ENCODE data around the gene TLCD1.

Gene TLCD1

GRCh38 chr17:28702026-28702751 is 23.8 kb downstream of the TLCD1 start:
- Histone ChIP-seq H3K79me2 (ENCODE audit: control insufficient read depth, insufficient read depth, low read length) (no peaks in the 10 kb centered on the region), H2AK5ac (ENCODE audit: low read length) (no peak overlapping the region), H4K8ac (ENCODE audit: low read depth, low read length) (no peak overlapping the region), H3K4ac (ENCODE audit: low read depth, low read length) (no peak overlapping the region), H3K4me3 (ENCODE audit: low read length) (no peak overlapping the region), H3K56ac (ENCODE audit: low read length) (no peak overlapping the region), H3K18ac (ENCODE audit: low read length) (no peak overlapping the region), H3K4me2 (ENCODE audit: low read length) (no peak overlapping the region), H3K27ac (ENCODE audit: low read depth, low read length) (no peak overlapping the region), H2BK15ac (replicated peaks; ENCODE audit: low read depth) (no peak overlapping the region), H3K23ac (ENCODE audit: low read length) (no peak overlapping the region), H4K5ac (ENCODE audit: low read length) (no peak overlapping the region), H3K36me3 (ENCODE audit: control insufficient read depth, insufficient read depth, low read length) (peaks cover 32% of the 10 kb centered on the region), H2BK5ac (ENCODE audit: low read length) (no peak overlapping the region), H3K79me1 (ENCODE audit: low read length) (no peaks in the 10 kb centered on the region), H3K27me3 (ENCODE audit: insufficient read depth, low read length, poor library complexity) (no peaks in the 10 kb centered on the region), H3K9ac (ENCODE audit: low read length) (no peak overlapping the region), H3K4me1 (ENCODE audit: control insufficient read depth, low read depth, low read length) (no peaks in the 10 kb centered on the region), H2BK120ac (ENCODE audit: low read depth, low read length) (no peak overlapping the region)
- no peak for DNase-seq
- WGBS (ENCODE audit: extremely low coverage, insufficient coverage, low lambda C conversion rate), result no CpG with 5 or more reads among the region's 10 CpGs

- no peak overlapping the region for H2BK15ac ChIP-seq (replicated peaks; ENCODE audit: low read depth)
- no peaks in the 10 kb centered on the region for H3K4me1 ChIP-seq (ENCODE audit: control insufficient read depth, low read depth, low read length)
- no peak overlapping the region for H3K18ac ChIP-seq (ENCODE audit: low read length)
- H3K36me3 ChIP-seq (ENCODE audit: control insufficient read depth, insufficient read depth, low read length), result peaks cover 37% of the 10 kb centered on the region
- H2BK120ac ChIP-seq (ENCODE audit: low read depth, low read length), result no peak overlapping the region
- H3K27me3 ChIP-seq (ENCODE audit: insufficient read depth, low read length, poor library complexity), result no peaks in the 10 kb centered on the region
- WGBS (ENCODE audit: extremely low coverage, insufficient coverage, low lambda C conversion rate), result no CpG with 5 or more reads among the region's 10 CpGs
- no peak overlapping the region for H3K4ac ChIP-seq (ENCODE audit: low read depth, low read length)
- H3K27ac ChIP-seq (ENCODE audit: low read depth, low read length), result no peak overlapping the region
- H4K5ac ChIP-seq (ENCODE audit: low read length), result no peak overlapping the region
- H3K56ac ChIP-seq (ENCODE audit: low read length), result no peak overlapping the region
- no peak for DNase-seq
- no peak overlapping the region for H4K8ac ChIP-seq (ENCODE audit: low read depth, low read length)
- no peak overlapping the region for H3K9ac ChIP-seq (ENCODE audit: low read length)
- H3K79me2 ChIP-seq (ENCODE audit: control insufficient read depth, insufficient read depth, low read length), result no peaks in the 10 kb centered on the region
- H3K4me3 ChIP-seq (ENCODE audit: low read length), result no peak overlapping the region
- no peaks in the 10 kb centered on the region for H3K79me1 ChIP-seq (ENCODE audit: low read length)
- no peak overlapping the region for H3K23ac ChIP-seq (ENCODE audit: low read length)
- no peak overlapping the region for H2AK5ac ChIP-seq (ENCODE audit: low read length)
- no peak overlapping the region for H3K4me2 ChIP-seq (ENCODE audit: low read length)
- no peak overlapping the region for H2BK5ac ChIP-seq (ENCODE audit: low read length)
Measured at GRCh38 chr17:28700830-28701492, 25.1 kb downstream of the TLCD1 start.

GRCh38 chr17:28700278-28700677 is 25.8 kb downstream of the TLCD1 start:
- peaks cover 40% of the 10 kb centered on the region for H3K36me3 ChIP-seq (ENCODE audit: control insufficient read depth, insufficient read depth, low read length)
- WGBS (ENCODE audit: extremely low coverage, insufficient coverage, low lambda C conversion rate), result no CpG with 5 or more reads among the region's 8 CpGs

GRCh38 chr17:28698253-28698941 is 27.6 kb downstream of the TLCD1 start:
- no peak overlapping the region for H3K4me3 ChIP-seq (ENCODE audit: low read length)
- H3K27ac ChIP-seq (ENCODE audit: low read depth, low read length), result no peak overlapping the region
- H3K4me2 ChIP-seq (ENCODE audit: low read length), result no peak overlapping the region
- H3K79me1 ChIP-seq (ENCODE audit: low read length), result no peaks in the 10 kb centered on the region
- peaks cover 46% of the 10 kb centered on the region for H3K36me3 ChIP-seq (ENCODE audit: control insufficient read depth, insufficient read depth, low read length)
- DNase-seq, result no peak
- no peak overlapping the region for H3K4ac ChIP-seq (ENCODE audit: low read depth, low read length)
- no peak overlapping the region for H4K8ac ChIP-seq (ENCODE audit: low read depth, low read length)
- no peak overlapping the region for H4K5ac ChIP-seq (ENCODE audit: low read length)
- H3K9ac ChIP-seq (ENCODE audit: low read length), result no peak overlapping the region
- no peak overlapping the region for H3K18ac ChIP-seq (ENCODE audit: low read length)
- H3K56ac ChIP-seq (ENCODE audit: low read length), result no peak overlapping the region
- no peak overlapping the region for H2AK5ac ChIP-seq (ENCODE audit: low read length)
- no CpG with 5 or more reads among the region's 6 CpGs for WGBS (ENCODE audit: extremely low coverage, insufficient coverage, low lambda C conversion rate)
- H3K4me1 ChIP-seq (ENCODE audit: control insufficient read depth, low read depth, low read length), result no peaks in the 10 kb centered on the region
- H2BK120ac ChIP-seq (ENCODE audit: low read depth, low read length), result no peak overlapping the region
- no peak overlapping the region for H2BK5ac ChIP-seq (ENCODE audit: low read length)
- H3K79me2 ChIP-seq (ENCODE audit: control insufficient read depth, insufficient read depth, low read length), result no peaks in the 10 kb centered on the region
- H3K27me3 ChIP-seq (ENCODE audit: insufficient read depth, low read length, poor library complexity), result no peaks in the 10 kb centered on the region
- no peak overlapping the region for H2BK15ac ChIP-seq (replicated peaks; ENCODE audit: low read depth)
- no peak overlapping the region for H3K23ac ChIP-seq (ENCODE audit: low read length)

More at GRCh38 chr17:28700278-28700677, 25.8 kb downstream of the TLCD1 start:
- no peak overlapping the region for H3K27ac ChIP-seq (ENCODE audit: low read depth, low read length)
- H3K79me1 ChIP-seq (ENCODE audit: low read length), result no peaks in the 10 kb centered on the region
- H3K79me2 ChIP-seq (ENCODE audit: control insufficient read depth, insufficient read depth, low read length), result no peaks in the 10 kb centered on the region
- H2BK120ac ChIP-seq (ENCODE audit: low read depth, low read length), result no peak overlapping the region
- no peak overlapping the region for H2AK5ac ChIP-seq (ENCODE audit: low read length)
- H4K5ac ChIP-seq (ENCODE audit: low read length), result no peak overlapping the region
- H2BK15ac ChIP-seq (replicated peaks; ENCODE audit: low read depth), result no peak overlapping the region
- no peak overlapping the region for H3K4ac ChIP-seq (ENCODE audit: low read depth, low read length)
- H3K4me3 ChIP-seq (ENCODE audit: low read length), result no peak overlapping the region
- no peak for DNase-seq
- H4K8ac ChIP-seq (ENCODE audit: low read depth, low read length), result no peak overlapping the region
- no peak overlapping the region for H3K23ac ChIP-seq (ENCODE audit: low read length)
- H3K9ac ChIP-seq (ENCODE audit: low read length), result no peak overlapping the region
- no peak overlapping the region for H3K56ac ChIP-seq (ENCODE audit: low read length)
- no peaks in the 10 kb centered on the region for H3K27me3 ChIP-seq (ENCODE audit: insufficient read depth, low read length, poor library complexity)
- no peak overlapping the region for H3K18ac ChIP-seq (ENCODE audit: low read length)
- H3K4me2 ChIP-seq (ENCODE audit: low read length), result no peak overlapping the region
- no peak overlapping the region for H2BK5ac ChIP-seq (ENCODE audit: low read length)
- no peaks in the 10 kb centered on the region for H3K4me1 ChIP-seq (ENCODE audit: control insufficient read depth, low read depth, low read length)

GRCh38 chr17:28693869-28694268 is 32.2 kb downstream of the TLCD1 start:
- no peak overlapping the region for H2BK120ac ChIP-seq (ENCODE audit: low read depth, low read length)
- H4K5ac ChIP-seq (ENCODE audit: low read length), result no peak overlapping the region
- no peak overlapping the region for H2BK15ac ChIP-seq (replicated peaks; ENCODE audit: low read depth)
- no peak overlapping the region for H3K23ac ChIP-seq (ENCODE audit: low read length)
- H3K79me1 ChIP-seq (ENCODE audit: low read length), result no peaks in the 10 kb centered on the region
- no peaks in the 10 kb centered on the region for H3K27me3 ChIP-seq (ENCODE audit: insufficient read depth, low read length, poor library complexity)
- H3K4ac ChIP-seq (ENCODE audit: low read depth, low read length), result no peak overlapping the region
- no peaks in the 10 kb centered on the region for H3K79me2 ChIP-seq (ENCODE audit: control insufficient read depth, insufficient read depth, low read length)
- H2AK5ac ChIP-seq (ENCODE audit: low read length), result no peak overlapping the region
- no peak overlapping the region for H3K9ac ChIP-seq (ENCODE audit: low read length)
- WGBS (ENCODE audit: extremely low coverage, insufficient coverage, low lambda C conversion rate), result no CpG with 5 or more reads among the region's 1 CpG
- no peak overlapping the region for H3K4me3 ChIP-seq (ENCODE audit: low read length)
- no peak overlapping the region for H2BK5ac ChIP-seq (ENCODE audit: low read length)
- H4K8ac ChIP-seq (ENCODE audit: low read depth, low read length), result no peak overlapping the region
- H3K56ac ChIP-seq (ENCODE audit: low read length), result no peak overlapping the region
- DNase-seq, result no peak
- H3K27ac ChIP-seq (ENCODE audit: low read depth, low read length), result no peak overlapping the region
- no peak overlapping the region for H3K18ac ChIP-seq (ENCODE audit: low read length)
- H3K4me1 ChIP-seq (ENCODE audit: control insufficient read depth, low read depth, low read length), result no peaks in the 10 kb centered on the region
- peaks cover 37% of the 10 kb centered on the region for H3K36me3 ChIP-seq (ENCODE audit: control insufficient read depth, insufficient read depth, low read length)
- H3K4me2 ChIP-seq (ENCODE audit: low read length), result no peak overlapping the region
